ENCODE data around the gene PREB.

DNA sequence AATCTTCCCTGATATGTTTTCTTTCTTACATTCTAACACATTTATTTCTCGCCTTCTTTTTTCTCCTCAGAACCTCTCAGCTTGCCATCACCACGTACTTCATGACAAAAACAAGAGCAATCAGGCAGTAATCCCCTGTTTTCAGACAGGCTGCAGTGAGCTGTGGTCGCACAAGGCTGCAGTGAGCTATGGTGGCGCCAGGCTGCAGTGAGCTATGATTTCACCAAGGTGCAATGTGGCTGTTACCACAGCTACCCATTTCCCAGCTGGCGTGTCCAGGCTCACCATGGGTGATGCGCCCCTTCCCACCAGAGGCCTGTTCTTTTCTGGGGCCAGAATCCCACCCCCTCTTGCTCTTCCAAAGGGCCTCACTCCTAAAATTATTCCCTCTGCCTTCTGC, 40.2 kb upstream of the PREB start:
- TF ChIP-seq, protein P1, sequence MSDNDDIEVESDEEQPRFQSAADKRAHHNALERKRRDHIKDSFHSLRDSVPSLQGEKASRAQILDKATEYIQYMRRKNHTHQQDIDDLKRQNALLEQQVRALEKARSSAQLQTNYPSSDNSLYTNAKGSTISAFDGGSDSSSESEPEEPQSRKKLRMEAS (IDR thresholded peaks at IDR 0.05) = no peak
- TF ChIP-seq, protein P2, sequence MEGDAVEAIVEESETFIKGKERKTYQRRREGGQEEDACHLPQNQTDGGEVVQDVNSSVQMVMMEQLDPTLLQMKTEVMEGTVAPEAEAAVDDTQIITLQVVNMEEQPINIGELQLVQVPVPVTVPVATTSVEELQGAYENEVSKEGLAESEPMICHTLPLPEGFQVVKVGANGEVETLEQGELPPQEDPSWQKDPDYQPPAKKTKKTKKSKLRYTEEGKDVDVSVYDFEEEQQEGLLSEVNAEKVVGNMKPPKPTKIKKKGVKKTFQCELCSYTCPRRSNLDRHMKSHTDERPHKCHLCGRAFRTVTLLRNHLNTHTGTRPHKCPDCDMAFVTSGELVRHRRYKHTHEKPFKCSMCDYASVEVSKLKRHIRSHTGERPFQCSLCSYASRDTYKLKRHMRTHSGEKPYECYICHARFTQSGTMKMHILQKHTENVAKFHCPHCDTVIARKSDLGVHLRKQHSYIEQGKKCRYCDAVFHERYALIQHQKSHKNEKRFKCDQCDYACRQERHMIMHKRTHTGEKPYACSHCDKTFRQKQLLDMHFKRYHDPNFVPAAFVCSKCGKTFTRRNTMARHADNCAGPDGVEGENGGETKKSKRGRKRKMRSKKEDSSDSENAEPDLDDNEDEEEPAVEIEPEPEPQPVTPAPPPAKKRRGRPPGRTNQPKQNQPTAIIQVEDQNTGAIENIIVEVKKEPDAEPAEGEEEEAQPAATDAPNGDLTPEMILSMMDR (IDR thresholded peaks at IDR 0.05) = no peak
- TF ChIP-seq POLR2A (IDR thresholded peaks at IDR 0.05; ENCODE audit: low read length) (no peak), RAD21 (conservative IDR thresholded peaks at IDR 0.05 in 1 of 2, IDR thresholded peaks at IDR 0.05 in 1 of 2) (no peak), MAZ (IDR thresholded peaks at IDR 0.05; ENCODE audit: borderline replicate concordance, low read depth, low read length) (no peak), POLR2AphosphoS2 (conservative IDR thresholded peaks at IDR 0.05; ENCODE audit: low read length) (no peak), CEBPB (IDR thresholded peaks at IDR 0.05) (no peak)
